K562 (cell line): ENCODE measurements around the gene KLK7. TPM values are rescaled to one million over a fixed set of nuclear protein-coding genes. Genes with fewer than 3 reads are reported as not detected.

Experiments used
- ATAC-seq: fragments of 200-7000 bp; cut with Tn5 transposase; 3 replicates; pipeline ENCODE4 v1.9.1; 2020; ENCODE audit warnings: moderate library complexity
- BruUV-seq: library from RNA; stranded (reverse); fragments of 400-500 nt; replicated peaks from 2 replicates; lab custom pipeline; 2021; lab: Mats Ljungman, UMichigan
- CTCF ChIA-PET: fragments of 300-600 bp; formaldehyde crosslinking; extraction: SDS; loops from one replicate; lab custom pipeline; 2021; ENCODE audit warnings: low intra/inter-chr PET ratio; lab: Yijun Ruan, JAX
- POLR2A ChIA-PET: fragments of 300-600, 350-650 bp; sonication (Branson Sonifier 250); formaldehyde crosslinking; extraction: SDS; loops from one replicate; lab custom pipeline; 2021; ENCODE audit warnings: antibody characterized with exemption, inconsistent platforms; lab: Yijun Ruan, JAX
- DNase-seq, 4 experiments: peaks; one replicate each; pipeline versions ENCODE4 v3.0.0 to v3.0.0-alpha.2; 2011 to 2018; ENCODE audit warnings: low spot score in 3 of 4, mixed read lengths in 3 of 4; ENCODE audit errors: extremely low read depth in 1 of 4
- FAIRE-seq: peaks from 2 replicates; lab custom pipeline; 2011; peaks lifted over from hg19 to GRCh38; lab: Jason Lieb, UNC
- H2AFZ ChIP-seq: 2 replicates; pipeline ENCODE4 v1.6.0; 2011; ENCODE audit warnings: low read depth, low read length, control low read depth, inconsistent platforms
- H3K27ac ChIP-seq: fragments of 200-600 bp; 3 replicates; pipeline ENCODE4 v1.8.0; 2011; ENCODE audit warnings: low read depth, mild to moderate bottlenecking, control low read depth, inconsistent platforms, low read length, moderate library complexity, mixed read lengths; ENCODE audit errors: extremely low read depth
- H3K27me3 ChIP-seq, 2 experiments: fragments of 300-600 bp in 1 of 2; 2 replicates in 1 of 2; 3 replicates in 1 of 2; pipeline versions ENCODE4 v1.6.0 to v1.8.0; 2011; ENCODE audit warnings: inconsistent platforms in 2 of 2, low read length in 2 of 2, mild to moderate bottlenecking in 1 of 2, mixed read lengths in 1 of 2, moderate library complexity in 1 of 2; ENCODE audit not compliant: control insufficient read depth in 2 of 2, insufficient read depth in 2 of 2
- H3K36me3 ChIP-seq: fragments of 300-600 bp; 3 replicates; pipeline ENCODE4 v1.8.0; 2011; ENCODE audit warnings: mild to moderate bottlenecking, low read length, inconsistent platforms; ENCODE audit not compliant: control insufficient read depth, insufficient read depth
- H3K4me1 ChIP-seq, 2 experiments: fragments of 200-600 bp in 1 of 2; replicated peaks in 1 of 2; 2 replicates in 1 of 2; 3 replicates in 1 of 2; pipeline versions ENCODE4 v1.5.1 to v1.8.0; 2011; ENCODE audit warnings: inconsistent platforms in 2 of 2, low read length in 2 of 2, mild to moderate bottlenecking in 1 of 2, mixed read lengths in 1 of 2, moderate library complexity in 1 of 2; ENCODE audit not compliant: control insufficient read depth in 2 of 2, insufficient read depth in 2 of 2
- H3K4me2 ChIP-seq: 2 replicates; pipeline ENCODE4 v1.6.1; 2011; ENCODE audit warnings: low read length, control low read depth, inconsistent platforms, mixed read lengths; ENCODE audit not compliant: insufficient read depth
- H3K4me3 ChIP-seq: fragments of 200-600 bp; sonication (generic), shearing (Covaris generic); 2 replicates; pipeline ENCODE4 v1.5.1; 2016; ENCODE audit warnings: control low read depth, inconsistent platforms
- H3K79me2 ChIP-seq: fragments of 200-600 bp; 3 replicates; pipeline ENCODE4 v1.8.0; 2011; ENCODE audit warnings: low read length, inconsistent platforms; ENCODE audit not compliant: control insufficient read depth, insufficient read depth
- H3K9ac ChIP-seq, 2 experiments: 2 replicates each; pipeline versions ENCODE4 v1.6.0 to v1.6.1; 2011; ENCODE audit warnings: low read depth in 2 of 2, low read length in 2 of 2, control low read depth in 1 of 2, inconsistent platforms in 1 of 2, mild to moderate bottlenecking in 1 of 2, mixed read lengths in 1 of 2; ENCODE audit not compliant: insufficient read depth in 1 of 2
- H3K9me1 ChIP-seq: one replicate; pipeline ENCODE4 v1.6.0; 2011; ENCODE audit warnings: inconsistent platforms, mild to moderate bottlenecking, low read length, moderate library complexity; ENCODE audit not compliant: control insufficient read depth, insufficient read depth
- H3K9me3 ChIP-seq: replicated peaks from 2 replicates; pipeline ENCODE4 v1.5.1; 2011; ENCODE audit warnings: low read depth, low read length, inconsistent platforms; ENCODE audit not compliant: control insufficient read depth, insufficient read depth
- H4K20me1 ChIP-seq: replicated peaks from 2 replicates; pipeline ENCODE4 v1.6.1; 2011; ENCODE audit warnings: low read length, inconsistent platforms, mixed read lengths; ENCODE audit not compliant: control insufficient read depth, insufficient read depth
- RBM25 ChIP-seq: fragments of 200-400 bp; formaldehyde crosslinking; IDR thresholded peaks from 2 replicates; pipeline ENCODE4 v1.6.1; 2018; ENCODE audit warnings: low read length, low read depth, moderate library complexity; ENCODE audit not compliant: severe bottlenecking
- ZFP36 ChIP-seq: fragments of 150-350 bp; IDR thresholded peaks from 2 replicates; pipeline ENCODE4 v1.6.1; 2018; ENCODE audit warnings: low read length, low read depth; ENCODE audit not compliant: partially characterized antibody
- WGBS: fragments of 100-300 bp; shearing (Covaris generic); methylation state at CpG from one replicate; pipeline ENCODE4 v1.1.6; 2016; ENCODE audit warnings: low coverage, mixed read lengths; ENCODE audit not compliant: insufficient coverage; ENCODE audit errors: missing lambda C conversion rate; 5-methylcytosine and 5-hydroxymethylcytosine counted together
- in situ Hi-C: fragments of 300-500 bp; cut with MboI; formaldehyde crosslinking; loops from 4 replicates; pipeline ENCODE4 v1.15.0; 2018; ENCODE audit warnings: inconsistent platforms, mixed read lengths
- intact Hi-C: fragments of 100-400 bp; cut with micrococcal nuclease; formaldehyde crosslinking; loops from 2 replicates; pipeline ENCODE4 v1.14.2; 2022
- polyA plus RNA-seq, 8 experiments: library from polyadenylated mRNA; depleted of rRNA in 4 of 8; stranded (reverse) in 5 of 8; unstranded in 3 of 8; fragments of >200 nt; fragmentation: Nextera tagmentation in 2 of 8; fragmentation: Illumina TruSeq in 1 of 8; extraction: Ambion mirVana in 2 of 8; extraction: Trizol in 1 of 8; gene quantifications; 2 replicates each; pipeline versions ENCODE4 v1.2.1 to v1.2.3, GENCODE V29; 2011 to 2014; ENCODE audit warnings: inconsistent platforms in 1 of 8, missing spikeins in 1 of 8
- total RNA-seq, 7 experiments: library from RNA; depleted of rRNA in 6 of 7; stranded (reverse); fragments of >200 nt in 6 of 7; fragmentation: Illumina TruSeq in 2 of 7; extraction: Trizol in 2 of 7; gene quantifications; 2 replicates each; pipeline versions ENCODE4 v1.2.1 to v1.2.3, GENCODE V29; 2011 to 2021; ENCODE audit warnings: low replicate concordance in 1 of 7
- TF ChIP-seq, protein P1 (sequence below): sonication (generic); formaldehyde crosslinking; IDR thresholded peaks from 2 replicates; pipeline ENCODE4 v1.8.1; 2023; ENCODE audit warnings: missing genetic modification reagents, mild to moderate bottlenecking, borderline replicate concordance

Gene KLK7
- total and polyA plus RNA-seq, 9 of the 15 experiments (the other 6 are each of a cell fraction or from before 2014, with no cell fraction given), result 0.03 TPM; not detected in 8

DNA sequence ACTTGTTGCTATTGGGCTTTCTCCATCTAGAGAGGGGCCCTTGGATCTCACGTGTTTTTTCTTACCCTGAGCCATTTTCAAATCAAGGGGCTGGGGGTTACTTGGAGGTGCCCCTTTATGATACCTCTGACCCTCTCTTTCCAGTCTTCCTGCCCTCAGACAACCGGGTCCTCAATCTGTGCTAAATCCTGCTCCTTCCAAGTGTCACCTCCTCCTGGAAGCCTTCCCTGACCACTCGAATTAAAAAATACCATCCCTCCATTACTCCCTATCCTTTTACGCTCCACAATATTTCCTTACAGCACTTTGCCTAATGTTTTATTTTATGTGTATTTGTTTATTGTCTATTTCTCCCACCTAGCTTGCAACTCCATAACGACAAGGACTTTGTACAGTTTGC is 14.3 kb upstream of the KLK7 start:
- intact Hi-C loops (no loop called here), in situ Hi-C loops (no loop called here)
- Histone ChIP-seq H3K4me2 (no peak overlapping the region), H4K20me1 (no peaks in the 10 kb centered on the region), H3K9ac (no peak overlapping the region), H3K4me3 (no peak overlapping the region), H3K79me2 (no peaks in the 10 kb centered on the region), H3K27ac (no peak overlapping the region), H3K9me1 (no peaks in the 10 kb centered on the region), H3K9me3 (no peaks in the 10 kb centered on the region; the same call in 1 of the 2 replicates), H3K36me3 (no peaks in the 10 kb centered on the region), H3K4me1 (peaks cover 16 to 28% of the 10 kb centered on the region in 2 experiments; a peak in 4 of 5 replicates), H2AFZ (no peak overlapping the region), H3K27me3 (peaks cover 0 to 15% of the 10 kb centered on the region in 2 experiments; a peak in 3 of 5 replicates)
- ChIA-PET POLR2A (interaction anchor here (1.2 kb wide), 1 partner anchor 10 kb away, joined by 3 read pairs; no protein-coding TSS in a partner anchor), CTCF (no interaction called here)
- DNase-seq, result no peak
- no TSS peak for BruUV-seq
- peak; percentile 42 for TF ChIP-seq RBM25
- peak; percentile 85 for TF ChIP-seq ZFP36
- TF ChIP-seq, protein P1, sequence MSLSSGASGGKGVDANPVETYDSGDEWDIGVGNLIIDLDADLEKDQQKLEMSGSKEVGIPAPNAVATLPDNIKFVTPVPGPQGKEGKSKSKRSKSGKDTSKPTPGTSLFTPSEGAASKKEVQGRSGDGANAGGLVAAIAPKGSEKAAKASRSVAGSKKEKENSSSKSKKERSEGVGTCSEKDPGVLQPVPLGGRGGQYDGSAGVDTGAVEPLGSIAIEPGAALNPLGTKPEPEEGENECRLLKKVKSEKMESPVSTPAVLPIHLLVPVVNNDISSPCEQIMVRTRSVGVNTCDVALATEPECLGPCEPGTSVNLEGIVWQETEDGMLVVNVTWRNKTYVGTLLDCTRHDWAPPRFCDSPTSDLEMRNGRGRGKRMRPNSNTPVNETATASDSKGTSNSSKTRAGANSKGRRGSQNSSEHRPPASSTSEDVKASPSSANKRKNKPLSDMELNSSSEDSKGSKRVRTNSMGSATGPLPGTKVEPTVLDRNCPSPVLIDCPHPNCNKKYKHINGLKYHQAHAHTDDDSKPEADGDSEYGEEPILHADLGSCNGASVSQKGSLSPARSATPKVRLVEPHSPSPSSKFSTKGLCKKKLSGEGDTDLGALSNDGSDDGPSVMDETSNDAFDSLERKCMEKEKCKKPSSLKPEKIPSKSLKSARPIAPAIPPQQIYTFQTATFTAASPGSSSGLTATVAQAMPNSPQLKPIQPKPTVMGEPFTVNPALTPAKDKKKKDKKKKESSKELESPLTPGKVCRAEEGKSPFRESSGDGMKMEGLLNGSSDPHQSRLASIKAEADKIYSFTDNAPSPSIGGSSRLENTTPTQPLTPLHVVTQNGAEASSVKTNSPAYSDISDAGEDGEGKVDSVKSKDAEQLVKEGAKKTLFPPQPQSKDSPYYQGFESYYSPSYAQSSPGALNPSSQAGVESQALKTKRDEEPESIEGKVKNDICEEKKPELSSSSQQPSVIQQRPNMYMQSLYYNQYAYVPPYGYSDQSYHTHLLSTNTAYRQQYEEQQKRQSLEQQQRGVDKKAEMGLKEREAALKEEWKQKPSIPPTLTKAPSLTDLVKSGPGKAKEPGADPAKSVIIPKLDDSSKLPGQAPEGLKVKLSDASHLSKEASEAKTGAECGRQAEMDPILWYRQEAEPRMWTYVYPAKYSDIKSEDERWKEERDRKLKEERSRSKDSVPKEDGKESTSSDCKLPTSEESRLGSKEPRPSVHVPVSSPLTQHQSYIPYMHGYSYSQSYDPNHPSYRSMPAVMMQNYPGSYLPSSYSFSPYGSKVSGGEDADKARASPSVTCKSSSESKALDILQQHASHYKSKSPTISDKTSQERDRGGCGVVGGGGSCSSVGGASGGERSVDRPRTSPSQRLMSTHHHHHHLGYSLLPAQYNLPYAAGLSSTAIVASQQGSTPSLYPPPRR (CRISPR knock-in tag), result no peak
- FAIRE-seq, result no peak
- WGBS, result 1% methylated on average over 5 of the region's 5 CpGs
- ATAC-seq, result no peak
